Activated CD4-positive, alpha-beta T cell treated with anti-CD3 and anti-CD28 coated beads, Interleukin-10, Interleukin-2, amounts not matched to agents 100 ng/mL and 50 ng/mL, durations not matched to agents 16 hours and 8 hours (primary cell): ENCODE results near the gene STOX2.
"Not testable (repeated sequence)": the region's sequence is repeated elsewhere in the genome, so short reads cannot be mapped to it uniquely, and the experiment has no call there.

Source experiments
- DNase-seq: peaks from one replicate; pipeline ENCODE4 v3.0.0-alpha.2; 2020

STOX2 gene

DNA sequence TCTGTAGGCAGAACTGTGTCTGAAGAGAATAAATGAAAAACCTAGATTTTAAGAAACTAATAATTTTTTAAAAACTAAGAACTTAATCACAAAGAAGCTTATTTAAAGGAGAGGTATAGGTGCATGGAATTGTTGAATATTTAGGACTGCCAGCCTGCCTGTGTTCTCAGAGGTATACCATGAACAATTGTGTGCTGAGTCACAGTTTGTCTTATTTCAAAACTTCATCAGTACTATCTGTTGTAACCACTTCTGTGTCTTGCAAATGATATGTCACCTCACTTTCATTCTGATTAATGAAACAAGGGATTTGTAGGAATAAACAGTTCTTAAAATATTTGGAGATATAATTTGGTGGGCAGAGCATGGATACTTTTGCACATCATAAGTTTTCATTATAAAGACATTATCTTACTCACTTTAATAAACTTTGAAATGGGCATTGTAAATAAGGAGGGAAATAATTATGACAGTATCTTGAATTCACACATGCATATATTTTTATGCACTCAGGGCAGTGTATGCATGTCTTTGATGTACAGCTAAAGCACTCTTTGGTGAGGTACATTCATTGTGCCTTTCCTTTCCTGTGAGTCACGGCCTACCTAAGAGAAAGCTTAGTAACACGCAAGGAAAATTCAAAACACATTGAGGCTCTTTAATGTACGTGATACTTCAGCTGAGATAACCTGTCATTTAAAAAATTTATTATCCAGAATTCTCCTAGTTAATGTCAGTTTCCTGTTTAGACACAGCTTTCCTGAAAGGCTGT is 31.7 kb downstream of the STOX2 start:
- peak; percentile 20 for DNase-seq

DNA sequence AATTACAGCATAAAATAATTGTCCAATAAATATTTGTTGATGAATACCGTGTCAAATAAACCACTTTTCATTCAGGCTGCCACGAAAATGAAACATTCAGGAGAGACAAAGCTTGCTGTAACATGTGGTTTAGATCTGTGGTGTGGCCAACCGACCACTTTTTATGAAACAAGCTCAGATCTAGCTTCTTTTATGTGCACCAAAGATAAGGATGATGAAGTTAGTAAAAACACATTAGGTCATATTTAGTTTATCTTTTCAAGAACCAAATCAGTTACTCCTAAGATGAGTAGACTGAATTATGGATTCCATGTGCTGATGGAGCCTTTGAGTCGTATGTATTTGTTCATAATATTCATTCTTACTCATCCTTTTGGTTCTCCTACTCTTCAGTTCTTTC is 35.8 kb downstream of the STOX2 start:
- no peak for DNase-seq

DNA sequence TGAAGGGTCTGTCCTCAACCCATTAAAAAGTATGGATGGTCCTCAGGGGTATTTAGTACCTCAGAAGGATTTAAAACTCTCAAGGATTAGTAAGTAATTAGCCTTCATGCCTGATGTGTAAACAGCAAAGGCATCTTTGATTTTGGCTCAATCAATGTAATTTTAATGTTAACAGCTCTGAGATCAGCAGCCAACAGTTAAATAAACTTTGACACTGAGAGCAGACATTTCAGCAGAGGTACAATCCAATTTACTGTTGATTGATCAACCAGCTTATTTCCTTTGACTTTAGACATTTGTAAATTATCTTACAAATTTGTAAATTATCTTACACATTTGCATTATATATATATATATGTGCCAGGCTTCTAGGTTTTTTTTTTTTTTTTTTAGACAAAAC is 36.9 kb downstream of the STOX2 start:
- DNase-seq = no peak

DNA sequence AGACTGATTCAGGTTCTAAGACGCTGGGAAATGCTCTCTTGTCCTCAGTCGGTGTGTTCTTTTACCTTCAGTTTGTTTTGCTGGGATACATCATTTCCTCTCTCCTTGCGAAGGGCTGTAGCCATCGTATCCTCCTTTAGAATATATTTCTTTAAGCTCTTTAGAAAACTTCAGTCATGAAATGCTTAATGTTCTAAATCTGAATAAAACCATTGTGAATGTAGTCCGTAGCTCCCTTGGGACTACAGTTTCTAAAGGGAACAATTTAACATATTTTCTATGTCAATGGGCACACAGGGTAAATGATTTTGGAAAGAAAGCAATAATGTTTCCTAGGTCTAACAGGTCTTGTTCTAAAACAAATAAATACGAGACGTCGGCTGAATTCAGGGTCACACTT is 40.6 kb downstream of the STOX2 start:
- DNase-seq = no peak

DNA sequence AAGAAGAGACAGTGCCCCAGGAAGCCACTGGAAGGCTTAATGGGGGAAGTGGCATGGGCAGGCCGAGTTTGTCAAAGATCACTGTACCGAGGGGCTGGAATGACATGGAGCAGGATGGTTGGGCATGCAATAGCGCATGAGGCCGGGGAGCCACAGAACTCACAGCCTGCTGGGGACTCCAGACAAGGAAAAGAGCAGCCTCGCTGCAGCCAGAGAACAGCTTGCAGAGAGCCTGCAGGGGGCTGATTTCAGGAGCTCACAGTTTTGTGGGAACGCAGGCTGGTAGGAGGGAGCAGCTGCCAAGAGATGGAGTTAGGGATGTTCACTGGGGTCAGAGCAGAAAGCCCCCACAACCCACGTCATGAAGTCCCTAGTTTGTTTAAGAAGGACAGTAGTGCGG is 45.4 kb downstream of the STOX2 start:
- DNase-seq = no peak

DNA sequence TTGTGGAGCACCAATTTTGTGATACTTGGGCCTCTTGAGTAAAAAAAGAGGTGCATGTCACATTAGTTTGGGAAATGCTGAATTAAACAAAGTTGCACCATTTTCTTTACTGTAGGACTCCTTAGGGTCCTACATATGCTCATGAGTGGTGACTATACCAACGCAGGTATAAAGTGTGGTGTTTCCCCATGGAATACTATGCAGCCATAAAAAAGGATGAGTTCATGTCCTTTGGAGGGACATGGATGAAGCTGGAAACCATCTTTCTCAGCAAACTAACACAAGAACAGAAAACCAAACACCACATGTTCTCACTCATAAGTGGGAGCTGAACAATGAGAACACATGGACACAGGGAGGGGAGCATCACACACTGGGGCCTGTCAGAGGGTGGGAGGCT is 47.5 kb downstream of the STOX2 start:
- not testable (repeated sequence) for DNase-seq

DNA sequence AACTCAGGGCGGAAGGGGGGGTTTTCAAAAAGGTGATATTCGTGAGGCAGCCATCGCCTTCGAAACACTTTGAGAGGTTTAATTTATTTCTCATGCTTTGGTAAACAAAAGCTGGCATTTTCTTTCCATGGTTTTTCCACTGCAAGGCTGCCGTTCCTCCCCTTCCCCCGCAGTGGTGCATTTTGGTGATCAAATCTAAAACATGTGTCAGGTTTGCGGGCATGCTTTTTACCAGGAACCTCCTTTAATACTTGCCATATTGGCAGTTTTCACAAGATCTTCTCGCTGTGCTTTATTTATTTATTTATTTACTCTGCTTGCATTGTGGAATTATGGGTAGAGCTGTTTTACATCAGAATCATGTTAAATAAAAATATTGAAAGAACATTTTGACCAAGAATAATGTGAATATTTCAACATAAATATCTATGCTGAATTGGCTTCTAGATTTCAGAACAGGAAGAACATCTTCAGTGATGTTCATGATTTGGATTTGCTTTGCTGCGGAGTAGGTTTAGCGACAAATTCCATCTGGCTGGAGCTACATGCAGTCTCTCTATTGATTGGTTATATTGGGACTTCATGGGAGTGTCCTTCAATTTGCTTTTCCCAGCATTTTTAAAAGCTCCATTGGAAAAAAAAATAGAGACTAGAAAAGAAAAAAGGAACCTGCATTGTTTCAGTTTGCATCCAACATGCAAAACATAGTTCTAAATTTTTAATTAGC is 54.4 kb downstream of the STOX2 start:
- no peak for DNase-seq

DNA sequence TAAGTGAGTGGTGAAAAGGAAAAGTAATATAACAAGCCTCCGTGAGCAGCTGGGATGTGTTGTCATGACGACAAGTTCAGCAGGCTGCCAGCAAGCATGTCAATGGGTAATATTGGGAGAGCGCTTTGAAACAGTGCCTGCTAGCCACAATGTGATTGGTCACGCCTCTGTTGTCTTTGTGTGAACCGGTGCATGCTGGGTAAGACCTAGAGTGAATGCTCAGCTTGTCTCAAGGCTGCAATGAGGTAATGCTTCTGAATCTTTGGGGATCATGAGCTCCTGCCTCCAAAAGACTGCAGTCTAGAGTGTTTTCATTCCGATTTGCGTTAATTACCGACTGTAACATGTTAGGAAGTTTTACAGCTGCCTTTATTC is 54.9 kb downstream of the STOX2 start:
- no peak for DNase-seq

DNA sequence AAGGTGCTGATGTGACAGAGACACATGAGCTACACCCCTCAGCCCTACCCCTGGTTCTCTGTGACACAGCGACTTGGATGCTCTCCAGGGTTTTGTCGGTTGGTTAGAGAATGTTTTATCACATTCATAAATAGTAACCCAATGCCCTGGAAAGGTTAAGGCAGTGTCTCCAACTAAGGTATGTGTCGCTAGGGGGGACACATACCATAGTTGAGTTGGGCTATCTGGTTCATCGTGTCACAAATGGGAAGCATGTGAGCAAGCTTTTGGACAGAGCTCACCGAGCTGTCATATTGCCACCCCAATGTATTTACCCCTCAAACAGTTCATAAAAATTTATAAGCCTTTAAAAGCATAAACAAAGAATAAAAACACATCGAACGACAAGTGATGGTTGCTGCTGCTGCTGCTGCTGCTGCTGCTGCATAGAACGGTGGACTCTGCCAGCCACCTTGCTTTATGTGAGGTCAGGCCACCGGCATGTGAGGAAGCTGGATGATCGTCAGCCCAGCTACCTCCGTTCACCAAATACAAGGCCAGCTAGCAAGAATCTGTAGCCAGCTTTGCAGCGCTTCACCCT is 55.9 kb downstream of the STOX2 start:
- no peak for DNase-seq

DNA sequence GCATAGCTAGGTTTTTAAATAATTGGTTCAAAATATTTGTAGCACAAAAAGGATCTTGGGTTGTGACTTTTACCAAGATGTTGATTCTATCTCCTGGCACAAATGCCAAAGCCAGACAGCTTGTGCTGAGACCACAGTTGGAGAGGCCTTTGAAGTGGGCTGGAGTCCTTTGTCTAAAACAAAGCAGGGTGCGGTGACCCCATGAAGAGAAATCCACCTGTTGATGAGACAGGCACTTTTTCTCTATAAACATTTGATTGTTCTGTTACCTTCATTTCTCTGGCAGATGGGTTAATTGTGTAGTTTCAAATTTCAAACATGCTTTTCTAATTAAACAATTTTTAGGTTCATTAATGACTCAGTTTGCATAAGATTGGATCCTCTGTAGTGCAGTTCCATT is 56.7 kb downstream of the STOX2 start:
- DNase-seq = no peak

DNA sequence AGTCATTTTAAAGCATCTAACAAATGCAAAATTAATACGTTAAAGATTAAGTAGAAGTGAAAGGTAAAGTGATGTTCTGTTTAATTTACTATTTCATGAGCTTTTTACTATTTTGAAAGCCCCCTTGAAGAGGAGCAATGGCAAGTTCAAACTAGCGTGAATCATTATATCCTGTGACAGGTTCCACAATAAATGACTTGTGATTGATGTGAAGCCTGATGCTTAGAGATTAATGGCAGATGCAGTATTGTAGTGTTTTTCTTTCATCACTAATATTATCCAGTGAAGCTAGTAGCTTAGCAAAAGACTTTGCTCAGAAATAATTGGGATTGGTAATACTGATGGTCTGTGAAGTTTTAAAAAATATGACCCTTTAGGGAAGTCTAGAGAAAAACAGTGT is 57.3 kb downstream of the STOX2 start:
- no peak for DNase-seq

DNA sequence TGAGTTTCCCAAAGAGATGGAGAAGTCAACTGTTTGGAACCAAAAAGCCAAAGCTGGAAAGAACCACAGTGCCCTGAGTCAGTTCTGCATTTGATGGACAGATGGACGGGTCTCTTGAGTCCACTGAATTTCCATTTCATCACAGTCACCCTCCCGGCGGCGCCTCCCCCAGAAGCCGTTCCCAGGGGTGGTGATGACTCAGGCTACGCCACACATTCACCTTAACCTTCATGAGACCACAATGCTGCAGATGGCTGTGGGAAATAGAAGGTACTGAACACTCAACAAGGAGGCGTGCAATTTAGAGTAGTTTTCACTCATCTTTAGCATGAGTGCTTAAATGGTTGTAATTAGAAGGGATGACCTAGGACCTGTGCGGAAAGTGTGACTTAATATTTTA is 61.3 kb downstream of the STOX2 start:
- DNase-seq = no peak

DNA sequence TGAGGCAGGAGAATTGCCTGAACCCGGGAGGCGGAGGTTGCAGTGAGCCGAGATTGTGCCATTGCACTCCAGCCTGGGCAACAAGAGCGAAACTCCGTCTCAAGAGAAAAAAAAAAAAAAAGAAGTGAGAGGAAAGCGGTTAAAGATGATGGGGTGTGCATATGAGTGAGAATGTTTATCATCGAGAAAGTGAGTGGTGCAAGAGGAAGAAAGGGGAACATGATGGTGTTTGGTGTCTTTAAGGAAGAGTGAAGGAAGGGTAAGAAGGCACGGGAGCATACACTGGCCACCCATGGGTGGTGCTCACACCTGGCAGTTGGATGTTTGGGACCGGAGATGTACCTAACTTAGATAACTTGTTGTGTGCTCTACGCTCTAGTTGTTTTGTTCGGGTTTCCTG is 62.2 kb downstream of the STOX2 start:
- DNase-seq = no peak

DNA sequence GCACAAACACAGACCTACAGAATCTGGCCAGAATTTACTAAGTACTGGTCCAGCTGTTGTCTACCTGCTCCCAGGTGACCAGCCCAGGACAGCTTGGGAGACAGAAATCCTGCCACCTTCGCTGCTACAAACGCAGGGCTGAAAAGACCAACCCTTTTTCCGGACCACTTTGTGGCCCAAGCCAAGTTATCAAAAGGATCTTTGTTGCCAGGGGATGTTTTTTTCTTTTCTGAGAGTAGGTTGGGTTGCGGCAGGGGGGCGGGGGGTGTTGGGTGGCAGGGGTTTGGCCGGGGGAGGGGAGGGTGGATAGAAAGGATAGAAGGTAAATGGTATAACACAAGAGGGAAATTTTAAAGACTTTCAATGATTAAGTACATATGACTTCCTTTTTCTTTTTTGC is 63.4 kb downstream of the STOX2 start:
- no peak for DNase-seq

DNA sequence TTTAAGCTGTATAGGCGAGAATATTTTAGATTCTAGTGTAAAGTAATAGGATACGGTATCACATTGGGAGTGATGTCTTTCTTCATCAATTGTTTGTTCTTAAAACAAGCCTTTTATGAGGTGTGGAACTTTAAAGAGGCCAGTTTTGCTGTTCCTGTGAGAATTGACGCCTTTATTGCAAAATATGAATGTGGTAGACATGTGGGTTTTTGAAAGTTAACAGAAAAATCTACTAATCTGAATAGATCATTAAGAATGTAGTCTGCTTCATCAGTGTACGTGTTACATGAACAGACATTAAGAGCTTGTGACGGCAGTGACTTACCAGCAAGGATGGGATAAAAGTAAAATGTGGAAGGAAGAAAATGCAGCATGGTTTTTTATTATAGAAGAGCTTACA is 63.8 kb downstream of the STOX2 start:
- DNase-seq = no peak

DNA sequence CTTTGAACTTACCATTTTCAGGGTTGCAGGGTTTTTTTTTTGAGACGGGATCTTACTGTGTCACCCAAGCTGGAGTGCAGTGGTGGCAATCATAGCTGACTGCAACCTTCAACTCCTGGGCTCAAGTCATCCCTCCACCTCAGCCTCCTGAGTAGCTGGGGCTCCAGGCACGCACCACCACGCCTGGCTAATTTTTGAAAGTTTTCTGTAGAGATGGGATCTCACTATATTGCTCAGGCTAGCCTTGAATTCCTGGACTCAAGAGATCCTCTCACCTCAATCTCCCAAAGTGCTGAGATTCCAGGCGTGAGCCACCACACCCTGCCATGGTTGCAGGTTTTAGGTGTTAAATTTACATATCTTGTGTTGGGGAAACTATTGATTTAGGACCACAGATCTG is 64.5 kb downstream of the STOX2 start:
- DNase-seq = no peak

DNA sequence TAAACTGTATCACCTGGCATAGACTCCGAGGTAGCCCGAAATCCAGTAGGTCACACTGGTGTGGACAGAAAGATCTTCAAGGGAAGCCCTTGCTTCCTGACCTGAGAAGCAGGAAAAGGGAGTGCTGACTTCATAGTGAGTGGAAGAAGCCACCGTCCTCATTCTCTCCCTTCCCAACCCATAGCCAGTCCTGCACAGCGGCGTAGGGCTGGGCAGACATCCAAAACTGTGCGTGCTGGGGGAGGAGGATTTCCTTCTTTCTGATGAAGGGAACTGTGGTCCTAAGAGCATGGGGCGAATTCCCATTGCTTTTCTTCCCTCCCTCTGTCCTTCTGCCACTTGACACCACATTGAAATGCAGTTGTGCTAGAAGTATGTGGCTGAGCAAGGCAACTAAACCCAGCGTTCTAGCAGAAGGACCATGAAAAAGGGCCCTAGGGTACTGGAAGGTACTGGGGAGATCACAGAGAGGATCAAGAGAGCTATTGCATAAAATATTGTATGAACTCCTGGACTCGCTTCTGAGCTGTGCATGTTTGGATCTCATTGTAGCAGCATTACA is 66.9 kb downstream of the STOX2 start:
- no peak for DNase-seq

DNA sequence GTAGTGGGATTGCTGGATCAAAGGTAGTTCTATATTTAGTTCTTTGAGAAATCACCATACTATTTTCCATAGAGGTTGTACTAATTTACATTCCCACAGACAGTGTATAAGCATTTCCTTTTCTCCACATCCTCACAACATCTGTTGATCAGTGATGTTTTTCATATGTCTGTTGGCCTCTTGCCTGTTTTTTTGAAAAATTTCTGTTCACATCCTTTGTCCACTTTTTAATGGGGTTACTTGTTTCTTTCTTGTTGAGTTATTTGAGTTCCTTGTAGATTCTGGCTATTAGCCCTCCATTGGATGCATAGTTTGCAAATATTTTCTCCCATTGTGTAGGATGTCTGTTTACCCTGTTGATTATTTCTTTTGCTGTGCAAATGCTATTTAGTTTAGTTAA is 72.6 kb downstream of the STOX2 start:
- DNase-seq = no peak

DNA sequence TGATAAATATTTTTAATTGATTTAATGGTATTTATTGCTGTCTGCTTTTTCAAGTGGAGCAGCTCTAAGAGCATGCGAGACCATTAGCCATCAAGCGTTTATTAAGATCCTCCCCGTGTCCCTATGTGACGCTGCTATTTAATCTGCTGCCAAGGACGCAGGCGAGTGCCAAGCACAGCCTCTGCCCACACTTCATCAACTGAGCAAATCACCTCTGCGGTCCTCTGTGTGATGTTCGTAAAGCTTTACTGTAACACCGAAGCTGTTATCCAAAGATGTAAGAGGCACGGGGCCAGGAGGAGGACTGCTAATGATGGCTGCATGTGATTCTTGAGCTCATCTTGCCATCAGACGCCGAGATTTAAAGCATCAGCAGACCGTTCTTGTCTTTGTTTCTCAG is 79.5 kb downstream of the STOX2 start:
- DNase-seq = no peak

DNA sequence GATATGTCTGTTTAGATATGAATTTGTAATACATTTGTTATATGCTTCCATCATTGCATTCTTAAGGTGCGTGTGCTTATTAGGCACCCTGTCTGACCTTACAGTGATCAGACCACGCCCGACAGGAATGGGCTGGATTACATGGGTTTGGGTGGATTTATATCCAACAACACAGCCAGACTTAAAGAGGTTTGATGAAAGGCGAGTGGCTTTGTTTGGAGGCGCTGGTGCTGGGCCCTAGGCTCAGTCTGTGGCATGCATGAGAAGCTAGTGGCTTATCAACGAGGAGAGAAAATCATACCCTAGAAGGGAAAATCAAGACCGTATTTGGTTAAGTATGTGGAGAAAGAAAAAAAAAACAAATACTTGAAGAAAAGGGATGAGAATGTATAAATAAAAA is 80.7 kb downstream of the STOX2 start:
- DNase-seq = no peak

DNA sequence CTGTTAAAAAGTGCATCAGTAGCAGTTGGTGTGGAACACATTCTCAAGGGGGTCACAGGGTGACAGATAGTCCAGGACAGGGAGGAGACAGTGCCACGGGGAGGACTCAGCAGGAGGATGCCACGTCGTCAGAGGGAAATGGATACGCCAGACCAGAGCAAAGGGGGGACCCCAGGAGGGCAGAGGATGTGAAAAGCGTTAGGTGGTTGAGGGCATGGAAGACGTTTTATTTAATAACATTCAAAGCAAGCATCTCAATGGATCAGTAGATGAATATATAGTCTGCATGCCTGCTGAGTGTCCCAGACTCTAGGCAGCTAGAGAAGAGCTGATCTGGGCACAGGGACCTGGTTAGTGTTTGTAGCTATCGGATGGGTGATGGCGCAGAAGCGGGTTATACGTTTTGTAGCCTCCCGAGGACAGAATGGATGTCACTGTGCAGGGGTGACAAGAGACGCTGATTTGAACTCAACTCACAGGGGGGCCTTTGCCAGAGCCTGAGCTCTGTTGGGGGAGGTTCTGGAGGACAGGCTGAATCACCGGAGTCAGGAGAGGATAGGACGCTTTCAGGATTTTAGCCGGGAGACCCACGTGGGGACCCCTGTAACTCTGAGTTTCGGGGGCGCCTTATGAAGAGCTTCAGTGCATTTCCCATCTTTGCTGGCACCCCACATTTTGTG is 81.3 kb downstream of the STOX2 start:
- no peak for DNase-seq

DNA sequence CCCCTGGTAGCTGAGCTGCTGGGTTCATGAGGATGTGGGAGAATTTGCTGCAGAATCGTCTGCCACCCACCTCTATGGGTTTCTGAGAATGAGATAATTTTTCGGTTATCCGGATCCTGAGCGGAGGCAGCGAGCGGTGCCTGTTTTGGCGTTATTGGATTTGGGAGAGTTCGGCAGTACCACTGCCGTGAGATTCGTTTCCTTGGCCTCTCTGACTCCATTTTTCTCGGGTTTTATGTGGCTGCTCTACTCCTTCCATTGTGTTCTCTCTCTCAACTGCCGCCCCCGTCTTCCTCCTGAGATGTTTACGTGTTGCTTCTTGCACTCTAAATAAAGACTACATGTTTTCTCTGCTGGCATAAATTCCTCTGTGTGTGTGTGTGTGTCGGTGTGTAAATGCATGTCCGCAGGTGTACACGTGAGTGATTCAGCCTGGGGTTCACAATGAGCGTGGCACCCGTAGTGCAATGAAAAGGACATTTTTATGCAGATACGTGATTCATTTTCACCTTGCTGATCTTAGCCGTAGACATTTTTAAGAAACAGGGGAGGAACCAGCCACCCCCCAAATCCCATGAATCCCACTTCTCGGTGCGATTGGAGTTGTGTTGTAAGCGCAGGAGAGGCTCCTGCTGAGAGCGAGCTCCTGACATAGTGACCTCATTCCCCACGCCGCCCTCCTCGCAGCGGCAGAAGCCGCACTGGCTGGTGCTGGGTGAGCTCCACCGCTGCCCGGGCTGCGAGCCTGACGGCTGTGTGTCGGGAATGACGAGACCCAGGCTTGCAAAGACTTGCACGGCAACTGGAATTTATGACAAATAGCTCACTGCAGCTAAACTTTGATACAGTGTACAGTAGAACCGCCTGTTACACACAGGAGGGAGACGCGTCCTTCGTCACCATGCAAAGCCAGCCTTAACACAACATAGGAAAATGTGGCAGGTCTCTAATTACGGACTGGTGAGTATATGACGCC is 82.2 kb downstream of the STOX2 start:
- no peak for DNase-seq
